ENCODE data around the gene SERPINB2. TPM values are rescaled to one million over a fixed set of nuclear protein-coding genes. Genes with fewer than 3 reads are reported as not detected.

Gene SERPINB2
- total and polyA plus RNA-seq, 2 of the 13 experiments (the other 11 are each of a cell fraction or from before 2014, with no cell fraction given): 0.07 to 0.11 TPM

DNA sequence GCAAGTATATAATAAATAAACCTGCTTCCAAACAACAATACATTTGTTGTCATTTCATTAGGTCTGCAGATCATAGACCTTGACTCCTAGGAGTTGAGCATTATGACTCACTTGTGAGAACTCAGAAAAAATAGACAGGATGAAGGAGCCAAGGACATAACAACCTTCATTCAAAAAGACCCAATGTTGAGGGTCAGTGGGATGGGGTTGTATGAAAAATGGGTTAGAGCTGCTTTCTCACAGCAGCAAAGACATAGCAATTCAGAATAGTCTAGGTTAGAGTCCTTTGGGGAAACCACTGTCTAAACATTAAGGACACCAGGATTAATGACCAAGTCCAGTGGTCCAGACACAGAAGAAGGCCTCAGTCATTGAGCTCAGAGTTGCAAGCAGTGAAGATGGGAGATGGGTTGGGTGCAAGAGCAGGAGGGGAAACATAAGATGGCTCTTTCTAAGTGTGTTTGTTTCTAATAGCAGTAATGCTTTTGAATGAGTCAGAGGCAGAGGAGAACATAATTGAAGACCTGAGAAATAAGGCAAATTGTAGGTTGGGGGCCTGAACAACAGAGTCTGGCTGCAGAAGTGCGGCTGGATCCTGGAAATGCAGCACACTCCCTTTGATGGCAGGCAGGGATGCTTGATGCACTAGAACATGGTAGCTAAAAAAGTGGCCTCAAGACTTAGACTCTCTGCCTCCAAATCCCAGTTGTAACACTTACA is 16.5 kb downstream of the SERPINB2 start:
- 0% methylated on average over 1 of the region's 1 CpG for WGBS (ENCODE audit: low lambda C conversion rate)
- ChIA-PET POLR2A (no interaction called here), CTCF (ENCODE audit: low intra/inter-chr PET ratio, low total read pairs) (no interaction called here)
- intact Hi-C loops (cut with micrococcal nuclease; ENCODE audit: unreplicated experiment) (no loop called here), in situ Hi-C loops (cut with HindIII; ENCODE audit: extremely low pct_ligation_motif_present, low pct_unique_long_range_greater_than_20kb) (no loop called here)
- no peak for DNase-seq (ENCODE audit: low spot score)
- H4K20me1 ChIP-seq (ENCODE audit: insufficient read depth, low read length): no peaks in the 10 kb centered on the region
- no peak overlapping the region for H3K27ac ChIP-seq (ENCODE audit: extremely low read length, insufficient read depth, low read length)
- no peak overlapping the region for H3K4me3 ChIP-seq (replicated peaks in 1 of 3; ENCODE audit: insufficient read depth in 1 of 3, low read depth in 2 of 3, low read length in 3 of 3)
- no peaks in the 10 kb centered on the region for H3K9me3 ChIP-seq (ENCODE audit: low read length)
- H3K4me1 ChIP-seq (ENCODE audit: insufficient read depth, low read length): no peaks in the 10 kb centered on the region
- no peaks in the 10 kb centered on the region for H3K36me3 ChIP-seq (replicated peaks in 1 of 2; ENCODE audit: control insufficient read depth in 1 of 2, insufficient read depth in 2 of 2, low read length in 2 of 2)
- ATAC-seq: no peak
- no TSS peak for BruUV-seq (replicated peaks)
- FAIRE-seq: no peak
- H3K9ac ChIP-seq (ENCODE audit: insufficient read depth, low read depth, low read length): no peak overlapping the region
- H3K27me3 ChIP-seq (ENCODE audit: control insufficient read depth in 1 of 2, insufficient read depth in 2 of 2, low read length in 2 of 2): no peaks in the 10 kb centered on the region
- no peak overlapping the region for H3K4me2 ChIP-seq (ENCODE audit: low read depth, low read length)
- TF ChIP-seq, protein P1, sequence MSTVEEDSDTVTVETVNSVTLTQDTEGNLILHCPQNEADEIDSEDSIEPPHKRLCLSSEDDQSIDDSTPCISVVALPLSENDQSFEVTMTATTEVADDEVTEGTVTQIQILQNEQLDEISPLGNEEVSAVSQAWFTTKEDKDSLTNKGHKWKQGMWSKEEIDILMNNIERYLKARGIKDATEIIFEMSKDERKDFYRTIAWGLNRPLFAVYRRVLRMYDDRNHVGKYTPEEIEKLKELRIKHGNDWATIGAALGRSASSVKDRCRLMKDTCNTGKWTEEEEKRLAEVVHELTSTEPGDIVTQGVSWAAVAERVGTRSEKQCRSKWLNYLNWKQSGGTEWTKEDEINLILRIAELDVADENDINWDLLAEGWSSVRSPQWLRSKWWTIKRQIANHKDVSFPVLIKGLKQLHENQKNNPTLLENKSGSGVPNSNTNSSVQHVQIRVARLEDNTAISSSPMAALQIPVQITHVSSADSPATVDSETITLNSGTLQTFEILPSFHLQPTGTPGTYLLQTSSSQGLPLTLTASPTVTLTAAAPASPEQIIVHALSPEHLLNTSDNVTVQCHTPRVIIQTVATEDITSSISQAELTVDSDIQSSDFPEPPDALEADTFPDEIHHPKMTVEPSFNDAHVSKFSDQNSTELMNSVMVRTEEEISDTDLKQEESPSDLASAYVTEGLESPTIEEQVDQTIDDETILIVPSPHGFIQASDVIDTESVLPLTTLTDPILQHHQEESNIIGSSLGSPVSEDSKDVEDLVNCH (CRISPR knock-in tag; IDR thresholded peaks at IDR 0.05): no peak
- TF ChIP-seq ZNF17 (CRISPR knock-in tag; IDR thresholded peaks at IDR 0.05) (no peak), TBP (CRISPR knock-in tag; IDR thresholded peaks at IDR 0.05) (no peak), ZNF850 (CRISPR knock-in tag; conservative IDR thresholded peaks at IDR 0.05) (no peak), ZNF772 (CRISPR knock-in tag; IDR thresholded peaks at IDR 0.05) (no peak), CREM (IDR thresholded peaks at IDR 0.05) (no peak), CREM (CRISPR knock-in tag; IDR thresholded peaks at IDR 0.05) (no peak), FOSL1 (CRISPR knock-in tag; IDR thresholded peaks at IDR 0.05; ENCODE audit: borderline replicate concordance) (no peak), ZNF333 (CRISPR knock-in tag; IDR thresholded peaks at IDR 0.05; ENCODE audit: borderline replicate concordance) (no peak), ZNF674 (CRISPR knock-in tag; IDR thresholded peaks at IDR 0.05; ENCODE audit: low read depth) (no peak), ZNF782 (CRISPR knock-in tag; IDR thresholded peaks at IDR 0.05; ENCODE audit: borderline replicate concordance) (no peak), KDM5A (IDR thresholded peaks at IDR 0.05; ENCODE audit: borderline replicate concordance, low read length) (no peak), ONECUT2 (CRISPR knock-in tag; IDR thresholded peaks at IDR 0.05) (no peak), NBN (conservative IDR thresholded peaks at IDR 0.05) (no peak), MED13 (CRISPR knock-in tag; IDR thresholded peaks at IDR 0.05) (no peak), ZNF530 (CRISPR knock-in tag; IDR thresholded peaks at IDR 0.05; ENCODE audit: low read depth) (no peak), ZNF549 (CRISPR knock-in tag; IDR thresholded peaks at IDR 0.05) (no peak), ZNF790 (CRISPR knock-in tag; IDR thresholded peaks at IDR 0.05; ENCODE audit: borderline replicate concordance) (no peak)
- TF ChIP-seq, protein P2, sequence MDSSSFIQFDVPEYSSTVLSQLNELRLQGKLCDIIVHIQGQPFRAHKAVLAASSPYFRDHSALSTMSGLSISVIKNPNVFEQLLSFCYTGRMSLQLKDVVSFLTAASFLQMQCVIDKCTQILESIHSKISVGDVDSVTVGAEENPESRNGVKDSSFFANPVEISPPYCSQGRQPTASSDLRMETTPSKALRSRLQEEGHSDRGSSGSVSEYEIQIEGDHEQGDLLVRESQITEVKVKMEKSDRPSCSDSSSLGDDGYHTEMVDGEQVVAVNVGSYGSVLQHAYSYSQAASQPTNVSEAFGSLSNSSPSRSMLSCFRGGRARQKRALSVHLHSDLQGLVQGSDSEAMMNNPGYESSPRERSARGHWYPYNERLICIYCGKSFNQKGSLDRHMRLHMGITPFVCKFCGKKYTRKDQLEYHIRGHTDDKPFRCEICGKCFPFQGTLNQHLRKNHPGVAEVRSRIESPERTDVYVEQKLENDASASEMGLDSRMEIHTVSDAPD (CRISPR knock-in tag; IDR thresholded peaks at IDR 0.05): no peak
- TF ChIP-seq, protein P3, sequence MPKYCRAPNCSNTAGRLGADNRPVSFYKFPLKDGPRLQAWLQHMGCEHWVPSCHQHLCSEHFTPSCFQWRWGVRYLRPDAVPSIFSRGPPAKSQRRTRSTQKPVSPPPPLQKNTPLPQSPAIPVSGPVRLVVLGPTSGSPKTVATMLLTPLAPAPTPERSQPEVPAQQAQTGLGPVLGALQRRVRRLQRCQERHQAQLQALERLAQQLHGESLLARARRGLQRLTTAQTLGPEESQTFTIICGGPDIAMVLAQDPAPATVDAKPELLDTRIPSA (CRISPR knock-in tag; IDR thresholded peaks at IDR 0.05; ENCODE audit: borderline replicate concordance): no peak
- H3K79me2 ChIP-seq (ENCODE audit: insufficient read depth, low read length): no peaks in the 10 kb centered on the region
- H2AFZ ChIP-seq (ENCODE audit: low read length): no peak overlapping the region
